OCI-LY3 (cell line): ENCODE data around the gene SLMAP.

ENCODE experiments used
- CTCF ChIP-seq: fragments of 200-600, 300-600 bp; sonication (generic); IDR thresholded peaks from 2 replicates; pipeline ENCODE4 v1.5.1; 2014; ENCODE audit warnings: antibody characterized with exemption, low read length, low read depth
- EZH2phosphoT487 ChIP-seq: fragments of 200-600 bp; shearing (Covaris generic); IDR thresholded peaks from 2 replicates; pipeline ENCODE4 v1.6.1; 2018; ENCODE audit warnings: antibody characterized with exemption, mixed run types, low read depth

- no peak for TF ChIP-seq CTCF
- TF ChIP-seq EZH2phosphoT487, result no peak
These were observed 167.6 kb downstream of the SLMAP start for GRCh38 chr3:57923752-57924151.
